Pulmonary artery endothelial cell (primary cell): ENCODE data around the gene WNT7A. TPM values are rescaled to one million over a fixed set of nuclear protein-coding genes. Genes with fewer than 3 reads are reported as not detected.

ENCODE experiments used
- DNase-seq: peaks from one replicate; pipeline ENCODE4 v3.0.0-alpha.2; 2011; ENCODE audit warnings: low read depth, low spot score
- total RNA-seq: library from RNA; depleted of rRNA; stranded (reverse); fragments of >200 nt; gene quantifications from 2 replicates; pipeline ENCODE4 v1.2.3, GENCODE V29; 2014

Gene WNT7A
- total RNA-seq, 1 donor from 2014 or later = not detected

DNA sequence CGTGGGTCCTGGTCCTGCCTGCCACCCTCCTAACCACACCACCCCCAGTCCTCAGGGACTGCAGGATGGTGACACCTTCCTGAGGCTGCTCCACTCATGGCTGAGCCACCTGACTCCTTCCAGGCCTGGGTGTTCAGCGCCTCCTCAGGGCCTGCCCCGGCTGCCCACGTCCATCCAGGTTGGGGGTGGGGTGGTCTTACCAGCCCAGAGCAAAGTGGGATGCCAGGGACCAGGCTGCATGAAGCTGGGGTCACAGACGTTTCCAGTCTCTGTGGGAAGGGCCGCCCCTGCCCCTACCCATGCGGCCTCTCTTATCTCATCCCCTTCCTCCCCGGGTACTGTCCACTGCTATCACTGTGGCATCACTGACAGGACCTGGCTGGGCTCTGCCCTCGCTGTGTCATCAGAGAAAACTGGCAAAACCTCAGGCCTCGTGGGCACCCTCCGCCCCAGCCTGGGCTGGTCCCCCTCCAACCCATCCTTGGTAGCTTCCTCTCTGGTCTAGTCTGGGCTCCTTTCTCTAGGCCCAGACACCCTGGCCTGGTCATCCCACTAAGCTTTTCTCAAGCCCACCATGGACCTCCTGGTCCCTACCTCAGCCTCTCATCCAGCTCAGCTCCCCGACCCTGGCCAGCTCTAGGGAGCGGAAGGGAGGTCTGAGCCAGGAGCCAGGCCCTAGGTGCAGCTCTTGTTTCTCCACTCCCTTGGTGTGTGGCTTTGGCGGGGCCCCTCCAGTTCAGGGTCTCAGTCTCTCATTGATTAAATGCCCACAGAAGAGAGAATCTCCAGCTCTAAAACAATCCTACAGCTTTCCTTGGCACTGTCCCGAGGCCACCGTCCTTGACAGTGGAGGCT, 32.9 kb downstream of the WNT7A start:
- no peak for DNase-seq

DNA sequence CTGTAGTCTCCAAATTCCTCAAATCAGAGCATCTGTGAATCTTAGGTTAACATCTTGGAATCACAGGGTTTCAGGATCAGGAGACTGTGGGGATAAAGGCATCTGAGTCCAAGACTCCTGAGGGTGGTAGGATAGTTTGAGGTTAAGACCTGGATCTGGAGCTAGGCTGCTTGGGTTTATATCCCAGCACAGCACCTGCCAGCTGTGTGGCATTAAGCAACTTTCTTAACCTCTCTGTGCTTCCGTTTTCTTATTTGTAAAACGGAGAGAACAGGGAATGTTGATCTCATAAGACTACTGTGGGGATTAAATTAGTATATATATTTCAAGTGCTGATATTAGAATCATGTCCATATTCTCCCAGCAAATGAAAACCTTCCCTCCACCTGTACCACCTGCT, 33.6 kb downstream of the WNT7A start:
- DNase-seq = no peak

DNA sequence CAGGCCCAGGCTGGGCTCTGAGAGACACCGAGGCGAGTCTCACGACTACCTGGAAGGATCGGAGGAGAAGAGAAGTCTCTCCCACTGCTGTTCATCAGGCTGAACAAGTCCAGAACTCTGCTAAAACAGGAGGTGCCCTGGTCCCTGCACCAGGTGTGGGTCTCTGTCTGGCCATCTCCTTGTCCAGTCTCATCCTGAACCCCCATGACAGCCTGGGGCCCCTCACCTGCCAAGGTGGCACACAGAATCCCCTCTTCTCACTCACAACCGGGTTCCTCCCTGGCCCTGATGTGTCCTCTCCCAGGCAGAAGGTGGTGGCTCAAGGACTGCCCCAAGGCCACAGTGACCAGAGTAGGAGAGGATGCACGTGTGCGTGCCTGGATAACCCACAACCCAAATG, 34.1 kb downstream of the WNT7A start:
- no peak for DNase-seq

DNA sequence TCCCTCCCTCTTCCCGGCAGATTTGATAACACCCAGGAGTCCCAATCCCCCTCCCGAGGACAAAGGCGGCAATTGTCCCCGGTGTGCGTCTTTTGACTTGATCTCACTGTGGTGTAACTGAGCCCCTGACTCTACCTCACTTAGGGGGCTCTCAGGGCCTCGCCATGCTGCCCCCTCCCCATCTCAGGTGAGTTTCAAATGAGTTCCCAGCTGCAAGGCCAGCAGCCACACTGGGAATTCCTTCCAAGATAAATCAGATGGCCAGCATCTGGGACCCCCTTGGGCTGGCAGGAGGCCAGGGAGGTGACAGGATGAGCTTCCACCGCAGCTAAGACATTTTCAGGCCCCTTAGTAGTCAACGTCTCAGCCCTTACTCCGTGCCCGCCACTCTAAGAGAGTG, 35.0 kb downstream of the WNT7A start:
- no peak for DNase-seq

DNA sequence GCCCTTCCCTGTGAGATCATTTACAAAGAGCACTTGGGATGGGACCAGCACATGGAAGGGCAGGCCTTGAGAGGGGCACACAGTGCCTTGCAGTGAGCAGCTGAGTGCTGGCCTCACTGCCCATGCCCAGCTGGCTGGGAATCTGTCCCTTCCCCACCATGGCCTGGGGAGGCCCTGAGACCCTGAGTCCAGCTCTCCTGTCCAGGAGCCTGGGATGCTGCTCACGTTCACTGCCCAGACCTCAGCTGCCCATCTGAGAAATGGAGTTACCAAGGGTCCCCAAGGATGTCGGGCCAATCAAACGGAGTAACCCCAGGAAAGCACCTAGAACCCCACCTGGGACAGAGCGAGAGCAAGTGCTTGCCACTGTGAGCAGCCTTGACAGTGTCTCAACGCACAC, 35.6 kb downstream of the WNT7A start:
- no peak for DNase-seq

DNA sequence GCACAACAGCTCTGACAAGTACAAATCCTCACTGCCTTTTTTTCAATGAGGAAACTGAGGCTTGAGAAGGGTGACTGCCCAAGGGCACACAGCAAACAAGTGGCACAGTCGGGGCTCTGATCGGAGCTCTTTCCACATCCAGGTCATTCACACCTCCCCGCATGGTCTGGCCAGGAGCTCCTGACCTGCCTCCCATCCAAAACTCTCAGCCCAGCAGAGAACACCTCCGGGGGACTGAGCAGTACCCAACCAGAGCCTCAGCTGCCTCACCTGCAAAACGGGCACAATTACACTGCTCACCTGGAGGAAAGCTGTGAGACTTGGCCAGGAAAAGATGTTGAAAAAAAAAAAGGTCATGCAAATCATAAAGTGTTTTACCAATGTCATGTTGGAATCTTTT, 36.5 kb downstream of the WNT7A start:
- DNase-seq = no peak

DNA sequence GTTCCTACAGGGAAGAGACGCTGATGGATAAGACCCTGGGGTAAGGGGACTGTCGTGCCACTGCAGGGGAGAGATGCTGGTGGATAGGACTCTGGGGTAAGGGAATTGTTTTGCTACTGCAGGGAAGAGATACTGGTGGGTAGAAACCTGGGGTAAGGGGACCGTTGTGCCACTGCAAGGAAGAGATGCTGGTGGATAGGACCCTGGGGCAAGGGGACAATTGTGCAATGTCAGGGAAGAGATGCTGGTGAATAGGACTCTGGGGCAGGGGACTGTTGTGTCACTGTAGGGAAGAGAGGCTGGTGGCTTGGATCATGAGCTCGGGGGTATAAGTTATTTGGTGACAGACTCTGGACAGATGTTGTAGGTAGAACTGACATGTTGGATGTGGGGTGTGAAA, 37.6 kb downstream of the WNT7A start:
- no peak for DNase-seq

DNA sequence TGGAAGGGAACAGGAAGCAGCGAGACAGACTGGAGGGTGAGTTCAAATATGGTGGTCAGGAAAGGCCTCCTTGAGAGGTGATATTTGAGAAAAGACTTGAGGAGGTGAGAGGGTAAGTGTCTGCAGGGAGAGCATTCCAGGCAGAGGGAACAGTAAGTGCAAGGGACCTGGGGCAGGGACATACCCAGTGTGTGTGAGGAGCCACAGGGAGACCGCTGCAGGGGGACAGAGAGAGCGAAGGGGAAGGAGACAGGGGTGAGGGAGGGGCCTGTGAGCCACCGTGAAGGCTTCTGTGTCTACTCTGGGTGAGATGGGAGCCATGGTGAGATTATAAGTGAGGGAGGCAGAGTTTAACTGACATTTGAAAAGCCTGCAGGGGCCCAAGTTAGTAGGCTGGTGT, 38.0 kb downstream of the WNT7A start:
- DNase-seq = no peak

DNA sequence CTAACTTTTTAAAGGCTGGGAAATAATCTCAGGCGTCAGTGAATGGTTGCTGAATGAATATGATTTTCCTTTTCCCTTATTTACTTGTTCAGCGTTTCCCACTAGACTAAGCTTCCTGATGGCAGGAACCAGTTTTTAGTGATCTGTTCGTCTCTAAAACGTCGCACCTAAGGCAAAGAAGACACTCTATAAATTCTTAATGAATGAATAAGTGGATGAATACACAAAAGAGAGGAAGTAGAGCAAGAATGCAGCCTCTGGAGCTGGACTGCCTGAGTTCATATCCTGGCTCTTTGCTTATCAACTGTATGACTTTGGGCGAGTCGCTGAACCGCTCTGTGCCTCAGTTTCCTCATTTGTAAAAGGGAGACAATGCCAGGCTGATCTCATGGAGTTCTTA, 38.7 kb downstream of the WNT7A start:
- DNase-seq = no peak

DNA sequence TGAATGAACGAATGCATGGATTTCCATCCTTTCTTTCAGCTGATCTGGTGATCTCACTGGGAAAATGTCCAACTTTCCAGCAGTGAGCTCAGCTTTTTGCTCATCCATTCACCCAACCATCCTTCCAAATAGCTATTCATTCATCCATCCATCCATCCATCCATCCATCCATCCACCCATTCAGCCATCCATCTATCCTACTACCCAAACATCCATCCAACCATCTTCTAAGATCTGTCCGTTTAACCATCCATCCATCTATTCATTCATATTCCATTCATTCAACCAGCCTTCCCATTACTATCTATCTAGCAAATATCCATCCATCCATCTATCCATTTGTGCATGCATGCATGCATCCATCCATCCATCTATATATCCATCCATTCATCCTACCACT, 39.4 kb downstream of the WNT7A start:
- DNase-seq = no peak

DNA sequence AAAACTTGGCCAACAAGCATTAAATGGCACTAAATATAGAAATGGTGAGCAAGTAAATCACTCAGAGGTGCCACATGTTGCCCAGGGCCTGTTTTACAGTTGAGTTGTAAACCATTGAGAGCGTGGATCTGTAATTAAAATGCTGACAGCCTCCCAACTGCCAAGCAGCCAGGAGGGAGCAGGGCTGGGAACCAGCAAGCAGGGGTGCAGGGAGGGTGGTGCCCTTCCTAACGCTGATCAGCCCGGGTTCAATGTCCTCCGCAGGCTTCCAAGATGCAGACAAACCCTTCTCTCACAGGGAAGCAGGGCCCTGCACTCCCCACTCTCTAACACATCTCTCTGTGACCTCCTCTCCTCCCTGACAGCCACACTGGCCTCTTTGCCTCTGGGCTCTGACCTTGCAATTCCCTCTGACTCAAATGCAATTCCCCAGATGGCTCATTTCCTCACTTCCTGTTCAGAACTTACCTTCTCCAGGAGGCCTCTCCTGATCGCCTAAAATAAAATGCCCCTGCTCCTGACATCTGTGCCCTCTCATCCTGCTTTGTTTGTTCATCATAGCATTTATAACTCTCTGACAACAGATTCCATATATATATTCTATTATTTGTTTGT, 40.0 kb downstream of the WNT7A start:
- DNase-seq = no peak

DNA sequence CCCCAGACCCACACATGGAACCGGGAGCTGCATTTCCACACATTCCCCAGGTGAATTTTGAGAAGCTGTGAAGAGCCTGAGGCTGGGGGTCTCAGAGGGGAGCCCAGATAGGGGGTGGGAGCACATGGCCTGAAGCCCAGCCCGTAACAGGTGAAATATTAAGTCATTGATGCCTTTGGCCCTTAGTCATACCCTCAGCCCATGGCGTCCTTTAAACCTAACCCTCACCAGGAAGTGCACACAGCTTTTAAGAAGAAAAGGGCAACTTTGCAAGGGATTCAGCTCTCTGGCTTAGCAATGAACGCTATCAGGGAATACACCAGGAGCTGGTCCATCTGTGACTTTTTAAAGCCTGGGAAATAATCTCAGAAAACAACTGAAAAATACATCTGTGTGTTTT, 40.6 kb downstream of the WNT7A start:
- no peak for DNase-seq

DNA sequence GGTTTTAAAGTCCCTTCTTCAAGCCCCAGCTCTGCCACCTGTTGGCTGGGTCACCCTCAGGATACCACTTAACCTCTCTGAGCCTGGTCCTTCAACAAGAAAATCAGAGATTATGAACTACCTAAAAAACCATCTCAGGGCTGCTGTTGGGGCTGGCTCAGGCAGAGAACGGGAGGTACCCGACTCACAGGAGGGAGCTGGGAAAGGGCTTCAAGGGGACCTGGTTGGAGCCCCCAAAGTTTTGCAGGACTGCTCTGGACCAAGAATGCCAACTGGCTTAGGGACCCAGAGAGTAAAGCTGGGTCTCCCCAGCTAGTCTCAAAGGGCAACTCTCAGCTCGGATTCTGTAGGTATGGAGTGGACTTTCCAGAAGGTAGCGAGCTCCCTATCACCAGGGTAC, 41.5 kb downstream of the WNT7A start:
- DNase-seq = no peak

DNA sequence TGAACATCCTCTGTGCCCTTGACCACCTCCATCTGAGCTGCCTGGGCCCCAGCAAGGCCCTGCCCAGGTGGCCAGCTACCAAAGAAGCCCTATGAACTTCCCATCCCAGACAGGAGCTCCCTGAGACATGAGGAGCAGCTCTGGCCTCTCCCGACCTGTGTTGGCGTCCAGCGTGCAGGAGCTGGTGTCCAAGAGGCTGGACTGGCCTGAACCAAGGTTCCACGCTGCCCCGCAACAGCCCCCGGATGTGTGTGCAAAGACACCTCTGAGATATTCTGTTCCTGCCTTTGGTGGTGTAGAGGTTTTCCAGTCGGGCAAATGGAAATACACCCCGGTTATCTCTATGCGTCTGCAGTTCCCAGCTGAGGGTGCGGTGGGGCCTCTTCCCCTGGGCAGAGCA, 42.1 kb downstream of the WNT7A start:
- no peak for DNase-seq

DNA sequence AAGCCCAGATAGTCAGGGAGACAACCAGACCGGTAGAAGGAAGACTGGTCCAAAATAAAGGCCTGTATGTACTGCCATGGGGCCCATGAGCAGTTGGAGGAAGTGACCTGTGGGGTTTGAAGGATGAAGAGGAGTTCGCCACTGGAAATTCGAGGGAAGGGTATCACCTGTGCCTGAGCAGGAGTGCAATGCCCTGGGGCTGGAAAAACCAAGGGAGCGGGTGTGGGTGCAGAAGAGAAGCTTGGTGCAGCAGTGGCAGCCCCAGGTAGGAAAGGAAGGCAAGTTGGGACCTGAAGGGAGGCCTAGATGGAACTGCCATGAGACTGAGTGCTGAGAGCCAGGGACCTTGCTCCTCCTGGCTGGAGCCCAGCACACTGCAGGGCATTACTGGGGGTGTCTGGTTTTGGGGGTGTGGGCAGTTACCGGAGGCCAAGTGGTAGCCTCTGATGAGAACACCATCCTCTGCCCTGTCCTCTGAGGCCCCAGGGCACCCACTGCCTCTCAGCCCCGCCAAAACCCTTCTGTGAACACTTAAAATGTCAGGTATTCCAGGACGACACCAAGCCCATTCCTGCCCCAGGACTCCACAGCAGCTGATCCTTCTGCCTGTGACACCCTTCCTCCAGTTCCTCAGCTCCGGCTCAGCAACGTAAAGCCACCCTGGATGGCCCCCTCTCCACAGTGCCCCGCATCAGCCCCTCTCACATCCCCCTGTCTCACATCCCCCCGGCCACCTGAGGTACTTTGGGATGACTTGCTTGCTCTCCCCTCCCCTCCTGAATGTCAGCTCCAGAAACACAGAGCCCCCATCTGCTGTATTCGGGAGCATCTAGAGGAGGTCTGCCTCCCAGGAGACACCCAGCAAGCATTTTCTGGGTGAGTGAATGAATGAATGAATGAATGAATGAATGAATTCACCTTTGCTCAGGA, 42.9 kb downstream of the WNT7A start:
- DNase-seq = no peak

DNA sequence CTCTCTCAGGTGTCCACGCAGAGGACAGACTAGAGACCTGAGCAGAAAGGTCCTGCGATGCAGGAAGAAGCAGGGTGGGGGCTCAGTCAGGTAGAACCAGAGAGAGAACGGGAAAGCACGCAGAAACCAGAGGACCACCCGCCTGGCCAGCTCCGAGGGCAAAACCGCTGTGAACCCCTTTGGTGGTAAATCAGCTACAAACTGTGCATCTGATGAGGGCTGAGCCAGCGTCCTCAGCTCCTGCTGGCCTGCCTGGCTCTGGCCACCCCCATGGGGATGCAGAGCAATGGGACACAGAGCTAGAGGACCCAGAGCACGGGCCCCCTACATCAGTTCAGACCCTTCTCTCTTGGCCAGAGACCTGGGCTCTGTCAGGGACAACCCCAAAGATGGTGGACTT, 44.6 kb downstream of the WNT7A start:
- DNase-seq = no peak

DNA sequence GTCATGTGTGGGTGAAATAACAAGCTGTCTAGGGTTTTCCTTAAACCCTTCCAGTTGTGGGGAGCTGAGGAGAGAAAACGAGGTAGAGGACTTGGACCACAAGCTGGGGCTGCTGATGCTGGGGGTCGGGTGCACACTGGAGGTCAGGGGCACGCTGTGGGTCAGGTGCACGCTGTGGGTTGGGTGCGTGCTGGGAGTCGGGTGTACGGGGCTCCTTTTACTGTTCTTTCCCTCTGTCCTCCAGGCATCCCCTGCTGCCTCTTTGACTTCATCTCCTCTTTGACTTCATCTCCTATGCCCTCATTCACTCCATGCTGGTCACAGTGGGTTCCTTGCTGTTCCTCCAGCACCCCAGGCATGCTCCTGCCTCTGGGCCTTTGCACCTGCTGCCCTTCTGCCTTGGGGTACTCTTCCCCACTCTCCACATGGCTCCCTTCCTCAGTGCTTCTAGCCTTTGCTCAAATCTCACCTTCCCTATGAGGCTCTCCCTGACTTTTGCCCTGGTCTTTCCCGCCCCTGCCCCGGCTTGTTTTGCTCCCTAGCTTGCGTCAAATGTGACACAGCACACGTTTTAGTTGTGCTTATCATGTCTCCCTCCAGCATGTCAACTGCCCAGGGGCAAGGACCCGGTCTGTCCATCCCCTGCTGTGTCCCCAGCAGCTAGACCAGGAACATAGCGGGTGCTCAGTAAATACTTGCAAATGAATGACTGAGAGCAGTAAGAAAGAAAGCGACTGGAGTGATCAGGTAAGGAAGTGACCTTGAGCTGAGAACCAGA, 45.4 kb downstream of the WNT7A start:
- DNase-seq = no peak

DNA sequence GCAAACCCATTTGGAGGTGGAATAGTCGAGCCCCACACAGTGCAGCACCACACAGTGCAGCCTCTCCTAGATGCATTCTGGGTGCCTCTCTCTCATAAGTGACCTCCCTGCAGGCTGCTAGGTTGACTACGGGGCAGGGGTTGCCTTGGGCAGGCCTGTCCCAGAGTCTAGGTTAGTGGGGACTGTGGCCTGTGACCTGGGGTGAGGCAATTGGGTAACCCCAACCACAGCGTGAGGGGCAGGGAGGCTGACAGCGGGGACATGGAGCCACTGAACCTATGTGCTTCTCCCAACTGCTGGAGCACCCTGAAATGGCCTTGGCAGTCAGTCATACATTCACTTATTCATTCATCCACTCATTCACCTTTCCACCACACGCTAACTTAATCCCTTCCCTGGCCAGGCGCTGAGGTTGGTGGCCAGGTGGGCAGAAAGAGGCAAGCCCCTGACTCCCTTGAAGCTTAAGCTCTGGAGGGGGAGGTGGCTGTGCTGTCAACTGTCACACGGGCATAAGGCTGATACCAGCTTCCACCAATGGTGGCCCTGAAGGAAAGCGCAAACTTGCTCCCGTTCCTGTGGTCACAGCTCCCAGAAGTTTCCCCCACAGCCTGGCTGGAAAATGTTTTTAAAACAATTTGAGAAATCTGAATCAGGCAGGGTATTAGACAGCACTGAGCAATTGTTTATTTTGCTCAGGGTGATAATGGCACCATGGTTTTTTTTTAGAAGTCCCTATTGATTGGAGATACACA, 46.2 kb downstream of the WNT7A start:
- DNase-seq = no peak

DNA sequence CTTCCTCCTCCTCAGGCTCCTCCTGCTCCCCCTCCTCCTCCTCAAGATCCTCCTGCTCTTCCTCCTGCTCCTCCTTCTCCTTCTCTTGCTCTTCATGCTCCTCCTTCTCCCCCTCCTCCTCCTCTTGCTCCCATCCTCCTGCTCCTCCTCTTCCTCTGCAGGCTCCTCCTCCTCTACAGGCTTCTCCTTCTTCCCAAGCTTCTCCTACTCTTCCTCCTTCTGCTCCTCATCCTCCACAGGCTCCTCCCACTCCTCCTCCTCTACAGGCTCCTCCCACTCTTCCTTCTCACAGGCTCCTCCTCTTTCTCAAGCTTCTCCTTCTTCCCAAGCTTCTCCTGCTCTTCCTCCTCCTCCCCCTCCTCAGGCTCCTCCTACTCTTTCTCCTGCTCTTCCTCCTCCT, 47.7 kb downstream of the WNT7A start:
- no peak for DNase-seq

DNA sequence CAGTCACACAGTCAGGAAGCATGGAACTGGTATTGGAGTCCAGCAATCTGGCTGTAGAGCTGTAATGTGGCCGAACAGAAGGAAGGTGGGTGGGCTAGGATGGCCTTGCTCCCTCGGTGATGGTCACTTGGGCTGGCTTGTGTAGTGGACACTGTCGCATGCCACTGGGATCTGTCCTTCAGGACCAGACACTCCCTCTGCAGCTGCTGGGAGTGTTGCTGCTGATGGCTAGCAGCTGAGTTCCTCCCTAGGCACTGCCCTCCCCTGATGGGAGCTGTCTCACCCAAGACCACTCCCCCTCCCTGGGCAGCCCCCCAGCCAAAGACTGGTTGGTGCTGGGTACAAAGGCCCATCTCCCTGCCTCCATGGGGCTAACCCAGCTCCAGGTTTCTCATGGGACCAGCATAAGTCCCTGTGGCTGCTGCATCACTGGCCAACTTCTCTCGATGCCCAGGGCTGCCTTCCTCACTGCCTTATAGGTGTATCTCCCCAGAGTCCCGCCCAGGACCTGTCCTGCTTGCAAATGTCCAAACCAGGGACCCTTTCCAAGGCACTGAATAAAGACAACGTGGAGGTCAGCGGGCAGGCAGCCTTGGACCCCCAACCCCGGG, 48.4 kb downstream of the WNT7A start:
- DNase-seq = no peak
